HT1080 (cell line): ENCODE data around the gene FGF8. TPM values are rescaled to one million over a fixed set of nuclear protein-coding genes. Genes with fewer than 3 reads are reported as not detected.

Experiments used
- DNase-seq: peaks from one replicate; pipeline ENCODE4 v3.0.0-alpha.2; 2015; ENCODE audit warnings: low read depth
- total RNA-seq: library from RNA; depleted of rRNA; stranded (reverse); fragments of >200 nt; shearing (Covaris generic); gene quantifications from 2 replicates; pipeline ENCODE4 v1.2.3, GENCODE V29; 2014

The FGF8 gene
- total RNA-seq, 1 experiment from 2014 or later = not detected

- DNase-seq = no peak
These were observed 5.3 kb downstream of the FGF8 start for GRCh38 chr10:101770331-101771215.

GRCh38 chr10:101769541-101770180 is 6.3 kb downstream of the FGF8 start:
- no peak for DNase-seq

DNA sequence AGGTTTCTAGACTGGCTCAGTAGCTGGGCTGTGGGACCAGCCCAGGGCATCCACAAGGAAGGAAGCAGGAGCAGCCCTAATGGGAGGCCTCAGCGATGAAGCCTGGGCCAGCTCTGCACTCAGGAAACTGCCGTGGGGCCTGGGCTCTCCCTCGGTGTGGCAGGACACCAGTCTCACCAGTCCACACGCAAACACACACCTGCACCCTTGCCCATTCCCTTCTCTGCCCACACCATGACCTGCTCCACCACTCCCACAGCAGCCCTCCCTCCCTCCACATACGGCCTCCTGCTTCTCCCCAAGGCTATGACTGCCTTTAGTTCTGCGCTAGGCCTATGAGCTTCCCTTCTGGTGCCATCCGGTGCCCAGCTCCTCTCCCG is 7.1 kb downstream of the FGF8 start:
- DNase-seq = no peak

DNA sequence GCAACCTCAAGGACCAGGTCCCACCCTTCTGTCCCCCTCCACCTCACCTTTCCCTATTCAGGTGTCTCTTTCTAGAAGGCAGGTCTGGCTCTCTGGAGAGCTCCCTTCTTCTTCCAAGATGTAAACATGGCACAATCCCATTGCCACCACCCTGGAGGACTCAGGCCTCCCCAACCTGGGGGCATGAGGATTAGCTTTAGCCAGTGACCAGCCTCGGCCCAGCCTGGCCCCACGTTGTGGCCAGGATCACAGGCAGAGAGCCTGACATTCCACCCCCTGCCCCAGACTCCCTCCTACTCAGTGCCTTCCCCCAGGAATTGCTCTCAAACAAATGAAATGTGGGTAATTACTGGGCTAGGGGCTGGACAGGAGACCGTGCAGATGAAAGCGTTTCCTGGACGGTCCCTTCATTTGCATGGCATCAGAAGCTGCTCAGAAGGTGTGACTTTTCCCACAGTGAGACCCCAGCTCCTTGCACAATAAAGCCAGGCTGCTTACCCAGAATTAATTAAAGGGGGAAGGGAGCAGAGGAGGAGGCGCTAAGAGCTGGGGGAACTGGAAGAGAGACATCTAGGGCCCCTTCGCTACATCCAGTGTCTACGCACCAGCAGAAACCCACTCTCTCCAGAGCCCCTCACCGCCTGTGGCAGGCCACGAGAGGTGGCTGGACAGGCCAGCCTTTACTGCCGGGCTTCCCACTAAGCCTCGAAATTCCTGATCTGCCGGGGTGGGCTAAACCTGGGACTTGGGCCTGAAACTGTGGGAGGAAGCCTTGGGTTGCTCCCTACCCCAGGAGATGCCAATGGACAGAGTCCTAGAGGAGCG is 7.7 kb downstream of the FGF8 start:
- DNase-seq = no peak

- no peak for DNase-seq
These were observed 8.3 kb downstream of the FGF8 start for GRCh38 chr10:101767600-101767945.

GRCh38 chr10:101766753-101767599 is 8.9 kb downstream of the FGF8 start:
- DNase-seq = no peak

- no peak for DNase-seq
These were observed 9.6 kb downstream of the FGF8 start for GRCh38 chr10:101766306-101766705.

GRCh38 chr10:101763141-101763846 is 12.6 kb downstream of the FGF8 start:
- no peak for DNase-seq

DNA sequence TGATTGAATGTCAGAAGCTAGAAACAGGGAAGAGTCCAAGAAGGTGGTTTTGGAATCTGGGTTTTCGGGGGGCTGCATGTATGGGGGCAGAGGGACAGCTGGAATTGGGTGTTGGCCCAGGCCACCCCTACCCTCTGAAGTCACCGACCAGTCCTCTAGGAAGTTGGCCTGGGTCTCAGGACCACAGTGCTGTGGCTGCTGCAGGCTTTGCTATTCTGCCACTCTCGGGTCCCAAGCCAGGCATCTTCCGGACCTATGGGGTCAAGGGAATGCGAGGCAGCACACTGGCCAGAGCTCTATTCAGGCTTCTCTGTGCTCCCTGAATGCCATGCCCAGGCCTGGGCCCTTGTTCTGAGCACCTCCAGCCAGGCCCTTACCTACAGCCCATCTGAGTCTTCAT is 13.2 kb downstream of the FGF8 start:
- no peak for DNase-seq

- no peak for DNase-seq
These were observed 14.7 kb downstream of the FGF8 start for GRCh38 chr10:101761226-101761625.

GRCh38 chr10:101760510-101760909 is 15.4 kb downstream of the FGF8 start:
- no peak for DNase-seq

GRCh38 chr10:101759309-101760247 is 16.3 kb downstream of the FGF8 start:
- no peak for DNase-seq

DNA sequence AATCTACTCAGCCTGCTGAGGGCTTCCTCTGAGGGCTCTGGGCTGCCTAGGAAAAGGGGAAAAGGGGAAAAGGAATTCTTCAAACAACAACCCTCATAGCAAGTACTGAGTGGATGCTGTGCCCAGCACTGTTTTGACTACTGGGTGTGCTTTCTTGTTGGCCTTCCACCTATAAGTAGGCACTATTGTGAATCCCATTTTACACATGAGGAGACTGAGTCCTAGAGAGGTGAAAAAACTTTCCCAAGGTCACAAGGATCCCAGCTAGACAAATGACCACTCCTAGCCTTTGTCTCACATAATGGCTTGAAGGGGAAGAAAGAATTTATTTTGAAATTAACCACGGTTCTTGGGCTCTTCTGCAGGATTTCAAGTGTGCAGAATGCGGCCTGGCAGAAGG is 17.1 kb downstream of the FGF8 start:
- no peak for DNase-seq

DNA sequence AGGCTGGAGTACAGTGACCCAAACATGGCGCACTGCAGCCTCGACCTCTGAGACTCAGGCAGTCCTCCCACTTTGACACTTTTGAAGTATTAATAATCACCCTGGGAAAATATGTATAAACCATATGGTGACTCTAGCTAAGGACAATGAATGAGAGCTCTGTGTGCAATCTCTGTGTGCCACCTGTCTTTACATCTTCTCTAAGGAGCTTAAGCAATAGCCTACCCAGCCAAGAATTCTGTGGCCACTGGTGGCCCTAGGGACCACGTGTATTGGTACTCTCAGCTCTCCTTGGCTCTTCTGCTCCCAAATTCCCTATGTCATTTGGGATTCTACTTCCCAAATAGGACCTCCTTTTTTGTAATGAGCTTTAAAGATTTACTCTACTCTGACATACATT is 23.7 kb downstream of the FGF8 start:
- no peak for DNase-seq

GRCh38 chr10:101749047-101750016 is 26.6 kb downstream of the FGF8 start:
- no peak for DNase-seq

DNA sequence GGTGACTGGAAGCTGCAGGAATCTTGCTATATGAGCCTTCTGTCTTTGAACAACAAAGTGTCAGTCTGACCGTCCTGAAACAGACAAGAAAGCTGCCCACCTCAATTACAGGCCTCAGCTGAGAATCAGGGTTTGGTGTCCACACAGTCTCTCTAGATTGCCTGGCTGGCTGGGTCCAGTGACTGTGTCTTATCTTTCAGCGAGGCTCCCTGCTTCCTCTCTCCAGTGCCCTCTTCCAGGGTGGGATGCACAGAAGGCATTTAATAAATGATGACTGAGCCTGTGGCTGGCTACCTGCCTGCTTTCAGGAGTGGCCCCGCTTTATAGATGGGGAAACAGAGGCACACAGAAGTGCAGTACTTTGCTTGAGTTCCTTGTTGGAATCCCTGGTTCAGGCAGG is 27.4 kb downstream of the FGF8 start:
- DNase-seq = no peak

DNA sequence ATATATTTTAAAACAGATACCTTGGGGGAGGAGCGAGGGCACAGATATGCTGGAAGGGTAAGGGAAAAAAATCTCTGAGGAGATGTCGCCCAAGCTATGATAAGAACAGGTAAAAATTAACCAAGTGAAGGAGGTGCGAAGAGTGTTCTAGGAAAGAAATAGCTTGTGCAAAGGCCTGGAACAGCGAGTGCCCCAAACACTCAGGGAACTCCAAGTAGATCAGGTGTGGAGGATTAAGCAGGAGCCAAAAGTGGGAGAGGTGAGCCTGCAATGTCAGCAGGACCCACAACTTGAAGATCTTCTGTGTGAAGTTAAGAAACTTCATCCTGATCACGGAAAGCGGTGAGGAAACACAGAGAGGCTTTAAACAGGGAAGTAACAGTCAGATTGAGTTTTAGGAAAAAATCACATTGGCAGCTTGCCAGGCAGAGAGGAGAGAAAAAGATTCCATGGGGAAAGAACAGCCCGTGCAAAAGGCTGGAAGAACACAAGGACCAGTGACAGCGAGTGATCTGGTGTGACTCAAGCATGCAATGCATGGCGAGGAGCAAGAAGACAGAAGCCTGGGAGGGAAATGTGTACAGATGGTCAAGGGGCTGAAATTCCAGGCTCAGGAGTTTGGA is 30.7 kb downstream of the FGF8 start:
- no peak for DNase-seq

DNA sequence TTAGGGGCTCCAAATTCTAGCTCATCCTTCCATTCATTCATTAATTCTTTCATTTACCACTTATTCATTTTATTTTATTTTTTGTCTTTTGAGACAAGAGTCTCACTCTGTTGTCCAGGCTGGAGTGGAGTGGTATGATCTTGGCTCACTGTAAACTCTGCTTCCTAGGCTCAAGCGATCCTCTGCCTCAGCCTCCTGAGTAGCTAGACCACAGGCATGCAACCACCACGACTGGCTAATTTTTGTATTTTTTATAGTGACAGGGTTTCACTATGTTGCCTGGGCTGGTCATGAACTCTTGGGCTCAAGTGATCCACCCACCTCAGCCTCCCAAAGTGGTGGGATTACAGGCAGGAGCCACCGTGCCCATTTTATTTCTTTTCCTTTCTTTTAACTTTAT is 31.6 kb downstream of the FGF8 start:
- no peak for DNase-seq
